ENCODE results near the gene KLHL25.
A peak's percentile ranks its signal among the peaks of the same experiment; 100 is the strongest.
"Not testable (repeated sequence)": the region's sequence is repeated elsewhere in the genome, so short reads cannot be mapped to it uniquely, and the experiment has no call there.

KLHL25 gene

GRCh38 chr15:85794598-85795336 lies at the start of gene KLHL25:
Gene KLHL25, minus strand, starts transcription at chr15:85794925. Its CDS starts 25,115 bp downstream, at chr15:85769810.
- peak; percentile 84 to 87 for DNase-seq (ENCODE audit: low read depth in 2 of 2)

- no peak for DNase-seq (ENCODE audit: low read depth in 2 of 2)
Measured at GRCh38 chr15:85840802-85841152, 46.1 kb upstream of the KLHL25 start.

- peak; percentile 70 to 78 for DNase-seq (ENCODE audit: low read depth in 2 of 2)
Measured at GRCh38 chr15:85840079-85840801, 45.5 kb upstream of the KLHL25 start.

- DNase-seq (ENCODE audit: low read depth in 2 of 2): no peak
Measured at GRCh38 chr15:85839643-85840042, 44.9 kb upstream of the KLHL25 start.

- no peak for DNase-seq (ENCODE audit: low read depth in 2 of 2)
Measured at GRCh38 chr15:85838655-85839054, 43.9 kb upstream of the KLHL25 start.

- DNase-seq (ENCODE audit: low read depth in 2 of 2): no peak
Measured at GRCh38 chr15:85837881-85838280, 43.2 kb upstream of the KLHL25 start.

- no peak for DNase-seq (ENCODE audit: low read depth in 2 of 2)
Measured at GRCh38 chr15:85837011-85837433, 42.3 kb upstream of the KLHL25 start.

- no peak for DNase-seq (ENCODE audit: low read depth in 2 of 2)
Measured at GRCh38 chr15:85834651-85835050, 39.9 kb upstream of the KLHL25 start.

GRCh38 chr15:85832394-85832793 lies 37.7 kb upstream of the KLHL25 start:
- DNase-seq (ENCODE audit: low read depth in 2 of 2): no peak

GRCh38 chr15:85831415-85832113 lies 36.8 kb upstream of the KLHL25 start:
- peak in 1 of 2 donors; percentile 30 for DNase-seq (ENCODE audit: low read depth in 2 of 2)

GRCh38 chr15:85829754-85830153 lies 35.0 kb upstream of the KLHL25 start:
- not testable (repeated sequence) for DNase-seq (ENCODE audit: low read depth in 2 of 2)

GRCh38 chr15:85828874-85829273 lies 34.1 kb upstream of the KLHL25 start:
- no peak for DNase-seq (ENCODE audit: low read depth in 2 of 2)

GRCh38 chr15:85828126-85828525 lies 33.4 kb upstream of the KLHL25 start:
- no peak for DNase-seq (ENCODE audit: low read depth in 2 of 2)

GRCh38 chr15:85826756-85827515 lies 32.2 kb upstream of the KLHL25 start:
- DNase-seq (ENCODE audit: low read depth in 2 of 2): no peak

- DNase-seq (ENCODE audit: low read depth in 2 of 2): no peak
Measured at GRCh38 chr15:85825719-85826118, 31.0 kb upstream of the KLHL25 start.

GRCh38 chr15:85825118-85825517 lies 30.4 kb upstream of the KLHL25 start:
- DNase-seq (ENCODE audit: low read depth in 2 of 2): no peak

- DNase-seq (ENCODE audit: low read depth in 2 of 2): no peak
Measured at GRCh38 chr15:85821545-85821944, 26.8 kb upstream of the KLHL25 start.

- DNase-seq (ENCODE audit: low read depth in 2 of 2): no peak
Measured at GRCh38 chr15:85819938-85820337, 25.2 kb upstream of the KLHL25 start.

GRCh38 chr15:85813234-85813633 lies 18.5 kb upstream of the KLHL25 start:
- no peak for DNase-seq (ENCODE audit: low read depth in 2 of 2)

GRCh38 chr15:85810075-85810474 lies 15.3 kb upstream of the KLHL25 start:
- no peak for DNase-seq (ENCODE audit: low read depth in 2 of 2)

- DNase-seq (ENCODE audit: low read depth in 2 of 2): no peak
Measured at GRCh38 chr15:85805420-85805819, 10.7 kb upstream of the KLHL25 start.
